HT1080 (cell line): Measurements from ENCODE around the gene TC2N. TPM values are rescaled to one million over a fixed set of nuclear protein-coding genes. Genes with fewer than 3 reads are reported as not detected.
"Not testable (repeated sequence)": the region's sequence is repeated elsewhere in the genome, so short reads cannot be mapped to it uniquely, and the experiment has no call there.

Source experiments
- DNase-seq: peaks from one replicate; pipeline ENCODE4 v3.0.0-alpha.2; 2015; ENCODE audit warnings: low read depth
- total RNA-seq: library from RNA; depleted of rRNA; stranded (reverse); fragments of >200 nt; shearing (Covaris generic); gene quantifications from 2 replicates; pipeline ENCODE4 v1.2.3, GENCODE V29; 2014

Gene TC2N
- total RNA-seq, 1 experiment from 2014 or later: not detected

DNA sequence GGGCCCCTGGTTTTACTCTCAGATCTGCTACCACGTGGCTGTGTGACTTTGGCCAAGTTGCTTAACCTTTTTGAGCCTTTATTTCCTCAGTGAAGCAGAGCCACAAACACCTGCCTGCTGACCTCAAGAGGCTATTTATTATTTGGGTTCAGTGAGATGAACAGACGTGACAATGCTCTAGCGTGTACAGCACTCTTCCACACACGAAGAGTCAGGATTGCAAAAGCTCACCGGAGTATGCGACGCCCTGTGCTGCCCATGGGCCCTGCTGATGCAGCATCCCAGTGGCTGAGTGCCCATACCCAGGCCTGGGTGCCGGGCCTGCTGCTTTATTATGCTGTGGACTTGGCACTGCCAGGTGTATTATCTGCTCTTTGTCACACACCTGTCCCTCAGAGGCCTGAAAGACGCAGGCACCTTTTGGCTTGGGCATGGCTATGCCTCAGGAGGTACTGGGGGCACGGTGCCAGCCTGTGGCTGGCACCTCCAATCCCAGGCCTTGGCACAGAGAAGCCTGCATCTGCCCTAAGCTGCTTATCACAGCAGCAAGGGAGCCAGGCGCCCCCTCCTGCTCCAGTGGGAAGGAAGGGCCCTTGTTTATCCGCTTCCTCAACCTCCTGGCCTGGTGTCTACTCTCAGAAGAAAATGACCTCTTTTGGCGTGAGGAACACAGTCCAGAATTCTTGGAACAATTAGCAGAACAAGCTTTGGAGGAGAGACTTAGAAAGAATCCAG is 22.3 kb upstream of the TC2N start:
- DNase-seq: no peak

DNA sequence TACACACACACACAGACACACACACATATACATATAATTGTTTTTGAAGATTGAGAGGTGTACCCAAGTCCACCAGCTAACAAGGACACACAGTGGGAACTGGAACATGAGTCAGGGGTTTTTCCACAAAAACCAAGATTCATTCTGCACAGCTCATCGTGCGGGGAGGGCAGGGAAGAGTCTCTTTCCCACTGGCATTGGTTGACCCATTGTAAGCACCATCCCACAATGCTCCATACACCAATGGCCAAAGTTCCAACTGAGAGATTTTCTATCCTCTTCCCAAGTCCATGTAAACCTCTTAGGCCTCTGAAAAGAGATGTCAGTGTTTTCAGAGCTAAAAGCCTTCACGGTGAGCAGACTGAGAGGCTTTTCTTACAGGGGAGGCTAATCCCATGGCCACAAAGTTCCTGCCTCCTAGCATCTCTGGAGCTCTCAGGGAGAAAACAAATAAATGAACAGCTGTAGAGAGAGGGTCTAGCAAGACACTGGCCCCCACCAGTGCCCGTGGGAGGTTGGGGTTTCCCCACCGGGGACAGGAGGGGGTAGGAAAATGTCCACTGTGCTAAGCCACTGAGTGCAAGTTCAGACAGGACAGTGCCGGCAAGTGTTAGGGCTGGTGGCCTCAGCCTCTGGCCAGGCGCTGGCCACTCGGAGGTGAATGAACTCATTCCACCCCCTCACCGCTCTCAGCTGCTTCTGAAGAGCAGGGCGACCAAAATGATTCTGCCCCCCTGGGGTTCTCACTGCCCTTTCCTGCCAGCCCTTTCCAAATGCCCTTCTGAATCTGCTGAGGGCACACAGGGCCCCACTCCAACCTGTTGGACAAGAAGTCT is 21.5 kb upstream of the TC2N start:
- DNase-seq: no peak

DNA sequence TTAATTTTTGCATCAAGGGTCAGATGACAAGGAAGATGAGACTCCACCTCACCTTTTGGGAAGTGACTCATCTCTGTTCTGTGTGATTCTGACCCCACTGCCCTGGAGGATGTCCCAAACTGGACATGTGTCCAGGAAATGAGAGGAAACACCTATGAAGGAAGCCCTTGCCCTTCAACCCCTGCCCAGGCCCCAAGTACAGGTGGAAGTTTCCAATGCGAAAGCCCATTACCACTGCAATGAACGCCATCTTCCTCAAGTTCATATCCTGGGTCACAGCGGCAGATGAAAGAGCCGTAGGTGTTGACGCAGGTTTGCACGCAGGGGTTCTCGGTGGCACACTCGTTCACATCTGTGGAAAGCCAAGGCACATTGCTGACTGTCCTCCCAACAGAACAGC is 19.6 kb upstream of the TC2N start:
- DNase-seq: no peak

DNA sequence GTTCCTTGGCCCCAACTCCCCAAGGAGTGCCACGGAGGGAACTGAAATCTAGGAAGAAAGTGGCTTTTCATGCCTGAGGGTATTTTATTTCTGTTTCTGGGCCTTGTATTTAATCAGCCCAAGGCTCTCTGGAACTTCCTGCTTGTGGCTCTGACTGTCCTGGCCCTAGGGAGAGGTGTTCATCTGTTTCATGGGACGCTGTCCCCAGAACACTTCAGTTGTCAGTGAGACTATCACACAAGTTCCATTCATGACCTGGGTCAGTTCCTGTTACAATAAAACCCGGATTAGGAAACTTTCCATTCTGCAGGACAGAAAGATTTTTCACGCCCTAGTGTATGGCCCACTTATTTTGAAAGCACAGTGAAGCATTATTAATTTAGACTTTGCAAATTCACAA is 18.5 kb upstream of the TC2N start:
- no peak for DNase-seq

DNA sequence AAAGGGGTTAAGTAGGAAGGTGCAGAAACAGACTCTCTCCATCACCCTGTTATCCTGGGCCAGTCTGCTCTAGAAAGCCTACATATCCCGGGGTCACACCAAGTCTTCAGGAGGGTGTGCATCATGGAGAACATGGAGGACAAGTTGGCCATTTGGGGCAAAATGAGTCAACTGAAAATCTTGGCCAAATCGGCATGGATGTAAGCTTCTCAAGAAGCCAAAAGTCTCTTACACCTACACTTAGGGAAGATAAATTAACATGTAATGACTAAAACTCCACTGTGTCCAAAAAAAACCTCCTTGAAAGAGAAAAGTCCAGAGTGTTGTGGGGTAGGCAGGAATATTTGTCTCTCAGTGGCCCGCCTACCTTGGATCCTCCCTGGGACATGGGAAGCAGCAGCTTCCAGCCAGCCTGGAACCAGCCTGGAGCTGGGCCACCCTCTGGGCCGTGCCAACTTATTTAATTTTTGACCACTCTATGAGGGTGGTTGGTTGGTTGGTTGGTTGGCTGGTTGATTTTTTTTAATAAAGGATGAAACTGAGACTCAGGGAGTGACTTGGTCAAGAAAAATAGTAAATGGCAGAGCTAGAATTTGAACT is 17.9 kb upstream of the TC2N start:
- DNase-seq: no peak

DNA sequence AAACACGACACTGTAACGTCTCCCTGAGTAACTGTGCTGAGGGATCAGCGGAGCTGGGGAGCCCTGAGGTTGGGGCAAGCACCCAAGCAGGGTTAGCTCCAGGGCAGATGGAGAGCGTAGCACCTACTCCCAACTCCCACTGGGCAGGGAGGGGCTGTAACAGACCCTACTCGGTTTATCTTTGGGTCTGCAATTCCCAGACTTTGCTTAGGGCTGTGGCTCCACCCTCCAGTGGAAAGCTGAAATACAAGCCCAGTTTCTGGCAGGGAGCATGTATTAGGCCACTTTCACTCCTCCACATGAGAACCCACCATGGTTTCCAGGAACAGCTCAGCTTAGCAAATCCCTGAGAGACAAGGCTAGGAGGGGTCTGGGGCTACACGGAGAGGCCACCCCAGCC is 17.3 kb upstream of the TC2N start:
- DNase-seq: no peak

DNA sequence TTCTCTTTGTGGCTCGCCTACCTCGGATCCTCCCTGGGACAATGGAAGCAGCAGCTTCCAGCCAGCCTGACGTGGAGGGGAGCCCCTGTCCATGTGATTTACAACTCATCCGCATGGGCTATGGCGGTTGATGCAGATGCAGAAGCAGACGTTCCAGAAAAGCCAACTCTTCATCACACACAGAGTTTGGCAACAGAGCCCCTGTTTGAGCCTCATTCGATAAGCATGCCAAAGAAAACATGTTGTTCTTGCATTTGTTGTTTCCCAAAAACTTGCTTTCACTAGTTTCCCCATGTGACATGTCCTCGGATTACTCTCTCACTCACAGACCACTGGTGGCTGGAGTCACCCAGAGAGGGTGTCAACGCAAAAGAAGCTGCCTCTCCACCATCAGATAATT is 16.4 kb upstream of the TC2N start:
- no peak for DNase-seq

DNA sequence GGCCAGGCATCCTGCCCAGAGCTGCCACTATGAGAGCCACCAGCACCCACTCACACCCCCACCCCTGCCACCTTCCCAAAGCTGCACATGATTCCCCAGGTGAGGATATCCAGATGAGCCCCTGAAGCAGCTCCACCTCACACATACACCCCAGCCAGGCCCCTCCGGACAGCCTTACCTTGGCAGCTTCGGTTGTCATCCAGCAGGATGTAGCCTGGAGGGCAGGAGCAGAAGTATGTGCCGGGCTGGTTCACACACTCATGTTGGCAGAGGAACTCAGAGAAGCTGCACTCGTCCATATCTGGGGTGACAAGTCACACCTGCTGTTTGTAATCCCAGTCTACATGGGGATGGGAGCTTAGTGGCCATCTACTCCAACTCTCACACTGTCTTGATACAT is 15.4 kb upstream of the TC2N start:
- no peak for DNase-seq

DNA sequence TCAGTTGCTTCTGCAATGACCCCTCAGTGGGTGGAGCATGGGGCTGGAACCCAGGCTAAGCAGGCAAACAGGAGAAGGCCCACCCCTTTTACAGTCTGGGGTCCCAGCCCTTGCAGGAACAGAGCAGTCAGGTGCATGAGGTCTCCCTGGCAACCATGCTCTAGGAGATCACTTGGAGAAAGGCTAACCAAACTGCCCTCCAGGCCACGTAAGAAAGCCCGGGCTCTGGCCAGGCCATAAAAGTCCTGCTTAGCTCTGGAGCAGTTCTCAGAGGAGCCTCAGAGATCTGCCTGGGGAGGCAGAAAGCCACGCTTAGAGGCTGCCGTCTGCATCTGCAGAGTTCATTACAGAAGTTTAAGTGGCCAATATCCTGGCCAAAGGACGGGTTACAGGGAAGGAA is 15.0 kb upstream of the TC2N start:
- DNase-seq: no peak

DNA sequence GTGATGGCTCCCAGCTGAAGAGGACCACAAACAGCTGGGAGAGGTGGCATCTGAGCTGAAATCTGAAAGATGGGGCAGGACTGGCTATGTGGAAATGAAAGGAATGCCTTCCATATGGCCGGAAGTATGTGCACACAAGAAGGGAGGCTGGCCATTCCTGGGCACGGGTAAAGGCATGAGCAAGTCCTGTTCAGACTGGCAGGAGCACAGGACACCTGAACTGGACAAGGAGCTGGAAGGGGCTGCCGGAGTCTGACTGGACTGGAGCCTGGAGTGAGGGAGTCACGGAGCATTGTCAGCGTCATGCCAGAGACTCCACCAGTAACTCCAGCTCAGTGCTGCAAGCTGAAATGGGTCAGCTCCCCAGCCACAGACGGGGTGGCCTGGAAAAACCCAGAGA is 11.9 kb upstream of the TC2N start:
- DNase-seq: no peak

DNA sequence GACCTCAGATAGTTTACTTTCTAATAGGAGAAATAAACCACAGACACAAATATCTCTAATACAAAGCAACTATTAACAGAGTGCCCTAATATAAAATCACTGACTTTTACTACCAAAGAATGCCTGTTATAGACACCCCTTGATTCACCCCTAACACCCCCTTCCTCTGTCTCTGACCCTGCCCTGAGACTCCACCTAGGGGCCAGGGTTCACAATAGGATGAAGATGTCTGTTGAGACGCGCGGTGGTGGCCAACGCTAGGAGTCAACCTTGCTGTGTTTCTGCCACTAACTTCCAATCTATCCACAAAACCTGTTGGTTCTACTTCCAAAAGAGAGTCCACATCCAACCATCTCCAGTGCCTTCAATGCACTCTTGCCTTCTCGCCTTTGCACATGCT is 10.9 kb upstream of the TC2N start:
- DNase-seq: no peak

DNA sequence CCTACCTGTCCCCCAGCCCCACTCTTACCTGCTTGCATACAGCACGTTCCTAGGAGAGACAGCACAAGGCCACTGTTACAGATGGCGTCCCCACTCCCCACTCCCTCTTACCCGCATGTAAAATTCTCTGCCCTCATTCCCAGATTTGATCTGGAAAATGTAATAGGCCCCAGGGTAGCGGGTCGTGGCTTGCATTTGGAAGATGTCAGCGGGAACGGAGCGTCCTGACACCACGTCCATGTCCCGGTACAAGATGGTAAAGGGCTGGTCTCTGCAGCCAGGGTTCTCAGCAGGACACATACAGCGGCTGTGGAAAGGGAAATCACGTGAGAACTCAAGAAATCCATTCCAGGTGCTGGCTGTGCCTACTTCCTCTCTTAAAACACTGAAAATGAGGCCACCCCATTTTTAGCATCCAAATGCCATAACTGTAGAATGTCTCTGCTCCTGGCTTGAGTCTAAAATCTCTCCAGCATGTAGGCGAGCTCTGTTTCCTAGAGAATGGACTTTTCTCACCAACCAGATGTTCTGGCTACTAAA is 10.1 kb upstream of the TC2N start:
- DNase-seq: no peak

DNA sequence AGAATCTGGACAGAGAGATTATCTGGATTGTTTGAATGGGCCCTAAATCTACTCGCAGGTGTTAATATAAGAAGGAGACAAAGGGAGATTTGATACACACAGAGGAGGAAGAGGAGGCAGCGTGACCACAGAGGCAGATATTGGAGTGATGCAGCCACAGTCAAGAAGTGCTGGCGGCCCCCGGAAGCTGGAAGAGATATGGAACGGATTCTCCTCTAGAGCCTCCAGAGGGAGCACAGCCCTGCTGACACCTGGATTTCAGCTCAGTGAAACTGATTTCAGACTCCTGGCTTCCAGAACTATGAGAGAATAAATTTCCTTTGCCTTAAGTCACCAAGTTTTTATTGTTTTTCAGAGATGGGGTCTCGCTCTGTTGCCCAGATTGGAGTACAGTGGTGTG is 9.2 kb upstream of the TC2N start:
- DNase-seq: no peak

DNA sequence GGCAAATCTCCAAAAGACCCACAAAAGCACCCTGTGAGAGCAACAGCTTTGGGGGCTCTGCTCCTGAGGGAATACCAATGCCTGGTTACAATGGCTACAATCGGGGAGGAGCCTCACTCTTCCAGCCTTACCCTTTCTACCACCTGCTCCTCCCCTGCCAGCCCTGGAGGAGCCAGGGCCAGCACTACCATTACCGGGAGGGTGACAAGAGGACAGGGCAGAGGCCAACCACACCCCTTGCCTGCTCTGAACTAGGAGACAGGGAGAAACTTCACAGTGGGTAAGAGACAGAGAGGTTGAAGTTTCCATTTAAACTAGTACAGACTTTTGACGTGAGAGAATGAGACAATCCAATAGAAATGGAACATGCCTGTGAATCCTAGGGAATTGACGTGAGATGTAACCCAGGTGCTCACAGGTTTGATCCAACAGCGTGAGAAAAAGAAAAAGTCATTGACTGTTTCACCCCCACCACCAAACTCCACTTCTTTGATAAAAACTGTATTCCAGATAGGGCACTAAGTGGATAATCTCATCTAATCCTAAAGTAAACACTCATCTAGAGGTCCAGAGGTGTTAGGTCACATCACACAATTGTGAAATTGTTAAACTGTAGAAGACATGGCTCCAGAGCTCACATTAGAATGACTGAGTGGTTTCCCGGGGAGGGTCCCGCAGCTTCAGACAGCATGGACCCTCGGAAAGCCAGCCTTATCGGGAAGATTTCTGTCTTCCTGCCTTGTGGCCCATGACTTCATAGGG is 8.4 kb upstream of the TC2N start:
- DNase-seq: no peak

DNA sequence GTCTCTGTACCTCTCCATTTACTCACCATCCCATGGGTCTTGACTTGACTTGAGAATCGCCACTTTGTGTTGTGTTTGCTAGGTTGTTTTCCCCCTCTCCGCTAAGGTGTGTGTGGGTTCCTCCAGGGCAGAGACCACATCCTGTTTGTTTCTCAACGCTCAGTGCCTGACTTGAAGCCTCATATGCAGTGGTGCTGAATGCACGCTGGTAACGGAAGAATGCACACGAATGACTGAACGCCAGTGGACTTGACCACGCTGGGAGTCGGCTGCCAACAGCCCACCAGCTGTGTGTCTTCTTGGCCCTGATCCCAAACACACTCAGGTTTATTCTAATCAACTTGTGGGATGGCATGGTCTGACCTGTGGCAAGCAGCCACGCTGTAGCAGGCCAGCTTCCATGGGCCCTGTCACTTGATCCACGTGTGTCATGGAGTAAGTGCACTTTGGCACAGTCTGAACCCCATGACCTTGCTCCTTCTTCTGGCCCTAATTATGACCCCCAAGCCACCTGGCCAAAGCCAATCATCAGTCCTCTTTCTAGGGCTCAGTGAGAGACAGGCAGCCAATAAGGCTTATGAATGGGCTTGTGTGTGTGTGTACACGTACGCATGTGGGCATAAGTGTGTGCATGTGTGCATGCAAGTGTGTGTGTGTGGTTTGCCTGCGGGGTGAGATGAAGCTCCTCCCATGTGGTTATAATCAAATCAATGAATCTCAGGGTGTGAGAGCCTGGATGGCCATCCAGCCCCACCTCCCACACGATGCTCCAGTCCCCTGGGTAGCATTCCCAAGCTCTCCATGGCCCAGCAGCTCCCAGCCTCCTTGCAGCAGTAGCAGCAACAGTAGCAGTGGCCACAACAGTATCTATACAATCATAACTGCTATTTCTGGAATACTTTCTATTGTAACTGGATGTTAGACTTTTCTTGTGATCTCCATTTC is 6.4 kb upstream of the TC2N start:
- DNase-seq: peak; percentile 26

DNA sequence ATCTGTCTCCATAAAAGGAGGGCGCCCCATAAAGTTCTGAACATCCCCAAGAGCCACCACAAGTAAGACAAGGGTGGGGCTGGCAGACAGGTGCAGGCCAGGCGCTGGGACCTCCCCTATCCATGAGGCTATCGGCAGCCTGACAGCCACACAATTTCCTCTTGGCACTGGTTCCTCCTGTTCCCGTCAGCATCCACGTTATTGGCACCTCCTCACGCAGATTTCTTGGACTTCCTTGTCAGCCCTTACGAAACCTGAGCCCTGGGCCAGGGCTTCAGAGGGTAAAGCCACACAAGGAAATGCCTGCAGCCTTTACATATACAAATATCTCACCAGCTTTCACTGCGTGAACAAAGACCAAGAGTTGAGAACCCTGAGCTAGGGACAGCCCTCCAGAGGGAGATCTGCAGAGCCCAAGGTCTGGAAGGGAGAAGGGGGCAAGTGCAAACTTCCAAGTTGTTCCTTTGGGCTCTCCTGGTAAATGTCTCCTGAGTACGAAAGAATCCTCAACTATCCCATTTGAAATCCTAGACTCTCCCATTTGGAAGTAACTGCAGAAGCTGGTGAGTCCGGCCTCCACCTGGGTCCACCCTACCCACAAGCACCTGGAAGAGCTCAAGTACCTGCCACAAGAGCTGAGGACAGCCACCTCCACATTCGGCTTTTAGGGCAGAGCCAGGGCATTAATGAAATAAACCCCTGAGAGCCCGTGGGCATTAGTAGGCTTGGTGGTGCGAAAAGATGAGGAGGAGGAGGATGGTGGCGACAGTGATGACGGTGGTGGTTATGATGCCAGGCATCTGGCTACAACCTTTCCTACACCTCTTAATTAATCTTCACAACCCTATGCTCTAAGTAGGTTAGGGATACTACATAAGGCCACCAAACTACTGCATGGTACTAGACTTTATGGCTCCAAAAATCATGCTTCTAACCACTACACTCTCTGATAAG is 5.5 kb upstream of the TC2N start:
- peak; percentile 37 for DNase-seq

DNA sequence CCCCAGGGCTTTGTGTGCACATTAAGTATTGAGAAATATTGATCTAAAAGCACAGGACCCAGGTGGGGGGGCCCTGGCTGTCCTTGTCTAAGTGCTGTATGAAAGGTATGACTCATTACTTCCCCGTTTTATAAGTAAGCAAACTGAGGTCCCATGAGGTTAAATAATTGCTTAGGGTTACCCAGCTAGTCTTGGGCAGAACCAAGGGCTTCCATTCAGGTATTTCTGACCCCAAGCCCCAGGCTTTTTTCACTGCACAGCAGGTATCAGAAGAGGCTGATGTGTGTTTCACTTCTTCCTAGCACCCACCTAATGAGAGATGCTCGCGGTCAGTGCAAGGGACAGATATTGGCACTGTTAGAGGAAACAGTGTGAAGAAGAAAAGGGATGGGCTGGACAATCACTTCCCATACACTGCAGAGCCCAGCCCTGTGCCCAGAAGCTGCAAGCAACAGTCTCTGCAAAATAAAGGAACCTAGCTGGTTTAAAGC is 4.7 kb upstream of the TC2N start:
- no peak for DNase-seq

DNA sequence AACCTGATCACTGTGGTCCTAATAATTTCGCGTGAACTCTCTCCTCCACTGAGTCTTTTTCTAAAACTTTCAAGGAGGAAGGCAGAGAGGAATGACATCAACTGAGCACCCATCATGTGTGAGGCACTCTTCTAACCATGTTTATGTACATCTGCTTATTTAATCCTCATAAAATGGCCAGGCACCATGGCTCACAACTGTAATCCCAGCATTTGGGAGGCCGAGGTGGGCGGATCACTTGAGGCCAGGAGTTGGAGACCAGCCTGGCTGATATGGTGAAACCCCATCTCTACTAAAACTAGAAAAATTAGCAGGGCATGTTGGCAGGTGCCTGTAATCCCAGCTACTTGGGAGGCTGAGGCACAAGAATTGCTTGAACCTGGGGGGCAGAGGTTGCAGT is 4.1 kb upstream of the TC2N start:
- DNase-seq: not testable (repeated sequence)

DNA sequence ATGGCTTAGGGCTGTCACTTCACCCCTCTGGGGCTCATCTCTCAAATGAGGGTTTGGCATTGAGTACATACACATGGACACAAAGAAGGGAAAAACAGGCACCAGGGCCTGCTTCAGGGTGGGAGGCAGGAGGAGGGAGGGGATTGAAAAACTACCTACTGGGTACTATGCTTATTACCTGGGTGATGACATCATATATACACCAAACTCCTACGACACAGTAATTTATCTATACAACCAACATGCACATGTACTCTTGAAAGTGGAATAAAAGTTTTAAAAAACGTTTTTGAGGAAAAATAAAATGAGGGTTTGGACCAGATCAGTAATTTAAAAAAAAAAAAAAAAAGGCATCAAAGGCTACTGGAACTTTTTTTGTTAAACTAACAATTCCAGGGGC is 3.6 kb upstream of the TC2N start:
- DNase-seq: no peak
